H9 (cell line): ENCODE results near the gene SLC7A9. TPM values are rescaled to one million over a fixed set of nuclear protein-coding genes. Genes with fewer than 3 reads are reported as not detected.

ENCODE experiments used
- DNase-seq: peaks from one replicate; pipeline ENCODE4 v3.0.0-alpha.2; 2017
- H2AFZ ChIP-seq: one replicate; pipeline ENCODE4 v1.6.1; 2013; ENCODE audit warnings: mild to moderate bottlenecking, low read length, control low read depth, moderate library complexity
- H2AK5ac ChIP-seq: 2 replicates; pipeline ENCODE4 v1.6.1; 2013; ENCODE audit warnings: low read length, control low read depth, mixed read lengths; ENCODE audit not compliant: insufficient read length
- H2BK120ac ChIP-seq: one replicate; pipeline ENCODE4 v1.6.1; 2013; ENCODE audit warnings: low read depth, mild to moderate bottlenecking, low read length, control low read depth, inconsistent platforms; ENCODE audit not compliant: poor library complexity, severe bottlenecking
- H2BK12ac ChIP-seq: 2 replicates; pipeline ENCODE4 v1.6.1; 2013; ENCODE audit warnings: low read length, control low read depth, mixed read lengths, low read depth; ENCODE audit not compliant: insufficient read length
- H2BK15ac ChIP-seq: 2 replicates; pipeline ENCODE4 v1.6.1; 2013; ENCODE audit warnings: low read depth, low read length, control low read depth
- H2BK20ac ChIP-seq: one replicate; pipeline ENCODE4 v1.6.1; 2013; ENCODE audit warnings: low read depth, mild to moderate bottlenecking, low read length, control low read depth, inconsistent platforms; ENCODE audit not compliant: poor library complexity, severe bottlenecking
- H2BK5ac ChIP-seq: 2 replicates; pipeline ENCODE4 v1.6.1; 2013; ENCODE audit warnings: low read length, control low read depth, mixed read lengths; ENCODE audit not compliant: insufficient read length
- H3K14ac ChIP-seq: 2 replicates; pipeline ENCODE4 v1.6.1; 2013; ENCODE audit warnings: low read length, control low read depth; ENCODE audit not compliant: insufficient read depth
- H3K18ac ChIP-seq: 2 replicates; pipeline ENCODE4 v1.6.1; 2013; ENCODE audit warnings: low read depth, mild to moderate bottlenecking, mixed read lengths, low read length, control low read depth; ENCODE audit not compliant: insufficient read length
- H3K23ac ChIP-seq: 2 replicates; pipeline ENCODE4 v1.6.1; 2013; ENCODE audit warnings: low read length, control low read depth, mixed read lengths, low read depth; ENCODE audit not compliant: insufficient read length
- H3K23me2 ChIP-seq: 2 replicates; pipeline ENCODE4 v1.6.1; 2013; ENCODE audit warnings: low read depth, mild to moderate bottlenecking, mixed read lengths, low read length, control low read depth; ENCODE audit not compliant: insufficient read length, poor library complexity, severe bottlenecking
- H3K27ac ChIP-seq: 2 replicates; pipeline ENCODE4 v1.5.1; 2013; ENCODE audit warnings: low read length, control low read depth, mixed read lengths, low read depth; ENCODE audit not compliant: insufficient read length
- H3K27me3 ChIP-seq: 2 replicates; pipeline ENCODE4 v1.6.1; 2013; ENCODE audit warnings: low read length, control low read depth, inconsistent platforms; ENCODE audit not compliant: insufficient read depth
- H3K4ac ChIP-seq: 2 replicates; pipeline ENCODE4 v1.6.1; 2013; ENCODE audit warnings: low read depth, mild to moderate bottlenecking, control low read depth, inconsistent platforms, low read length, moderate library complexity
- H3K4me1 ChIP-seq: 2 replicates; pipeline ENCODE4 v1.6.1; 2013; ENCODE audit warnings: low read length, control low read depth, inconsistent platforms; ENCODE audit not compliant: insufficient read depth
- H3K4me2 ChIP-seq: 2 replicates; pipeline ENCODE4 v1.6.1; 2013; ENCODE audit warnings: low read length, control low read depth, mixed read lengths; ENCODE audit not compliant: insufficient read length, insufficient read depth
- H3K56ac ChIP-seq: 2 replicates; pipeline ENCODE4 v1.6.1; 2013; ENCODE audit warnings: low read depth, mild to moderate bottlenecking, mixed read lengths, low read length, control low read depth; ENCODE audit not compliant: insufficient read length
- H3K79me1 ChIP-seq: 2 replicates; pipeline ENCODE4 v1.6.1; 2013; ENCODE audit warnings: low read depth, mild to moderate bottlenecking, moderate library complexity, low read length, control low read depth, inconsistent platforms; ENCODE audit not compliant: insufficient read depth, poor library complexity, severe bottlenecking
- H3K79me2 ChIP-seq: 2 replicates; pipeline ENCODE4 v1.6.1; 2013; ENCODE audit warnings: low read length, control low read depth, inconsistent platforms; ENCODE audit not compliant: insufficient read depth
- H3K9ac ChIP-seq: 2 replicates; pipeline ENCODE4 v1.6.1; 2013; ENCODE audit warnings: low read length, control low read depth, mixed read lengths; ENCODE audit not compliant: insufficient read length; ENCODE audit errors: extremely low read depth
- H3K9me3 ChIP-seq: one replicate; pipeline ENCODE4 v1.6.1; 2013; ENCODE audit warnings: low read depth, low read length, inconsistent platforms; ENCODE audit not compliant: control insufficient read depth
- H3T11ph ChIP-seq: one replicate; pipeline ENCODE4 v1.6.1; 2013; ENCODE audit warnings: mild to moderate bottlenecking, low read length, control low read depth, inconsistent platforms
- H4K20me1 ChIP-seq: one replicate; pipeline ENCODE4 v1.6.1; 2013; ENCODE audit not compliant: control insufficient read depth, insufficient read length, insufficient read depth
- H4K5ac ChIP-seq: 2 replicates; pipeline ENCODE4 v1.6.1; 2013; ENCODE audit warnings: low read depth, mild to moderate bottlenecking, mixed read lengths, low read length, control low read depth; ENCODE audit not compliant: insufficient read length
- H4K8ac ChIP-seq: replicated peaks from 2 replicates; pipeline ENCODE4 v1.6.1; 2013; ENCODE audit warnings: low read length, control low read depth, mixed read lengths, low read depth; ENCODE audit not compliant: insufficient read length
- H4K91ac ChIP-seq: 2 replicates; pipeline ENCODE4 v1.6.1; 2013; ENCODE audit warnings: low read depth, mild to moderate bottlenecking, moderate library complexity, mixed read lengths, low read length, control low read depth; ENCODE audit not compliant: insufficient read length
- H3K27ac Mint-ChIP-seq, 3 experiments: 2 replicates in 2 of 3; 3 replicates in 1 of 3; pipeline ENCODE4 v1.8.0; 2020 to 2021; ENCODE audit warnings: mixed read lengths in 3 of 3, mild to moderate bottlenecking in 1 of 3, moderate library complexity in 1 of 3
- H3K27me3 Mint-ChIP-seq: 2 replicates; pipeline ENCODE4 v1.8.0; 2021; ENCODE audit warnings: low read depth, mild to moderate bottlenecking, moderate library complexity, mixed read lengths
- H3K36me3 Mint-ChIP-seq, 3 experiments: 2 replicates in 2 of 3; 3 replicates in 1 of 3; pipeline ENCODE4 v1.8.0; 2020 to 2021; ENCODE audit warnings: low read depth in 3 of 3, mixed read lengths in 3 of 3; ENCODE audit not compliant: insufficient read depth in 1 of 3
- H3K4me1 Mint-ChIP-seq, 2 experiments: 2 replicates each; pipeline ENCODE4 v1.8.0; 2020; ENCODE audit warnings: mixed read lengths in 2 of 2
- H3K4me3 Mint-ChIP-seq, 2 experiments: 2 replicates in 1 of 2; 3 replicates in 1 of 2; pipeline ENCODE4 v1.8.0; 2020 to 2021; ENCODE audit warnings: mild to moderate bottlenecking in 2 of 2, mixed read lengths in 2 of 2, moderate library complexity in 1 of 2
- H3K9me3 Mint-ChIP-seq, 2 experiments: 2 replicates in 1 of 2; 3 replicates in 1 of 2; pipeline ENCODE4 v1.8.0; 2020; ENCODE audit warnings: mild to moderate bottlenecking in 2 of 2, mixed read lengths in 2 of 2, moderate library complexity in 1 of 2
- CTCF ChIP-seq: fragments of 200-600 bp; sonication (generic); conservative IDR thresholded peaks from 3 replicates; pipeline ENCODE4 v1.8.0; 2021; ENCODE audit warnings: antibody characterized with exemption, mild to moderate bottlenecking
- WGBS: extraction: QIAGEN DNeasy Blood & Tissue Kit; methylation state at CpG from one replicate; pipeline ENCODE4 v1.1.7; 2013; ENCODE audit warnings: missing lambda C conversion rate, low lambda C conversion rate, mixed read lengths; ENCODE audit not compliant: insufficient read length; ENCODE audit errors: extremely low coverage; 5-methylcytosine and 5-hydroxymethylcytosine counted together
- total RNA-seq: library from RNA; stranded (reverse); gene quantifications from 2 replicates; pipeline ENCODE4 v1.2.1, GENCODE V29; 2021

Gene SLC7A9
- total RNA-seq, 1 experiment from 2014 or later: not detected

- Histone ChIP-seq H3T11ph (no peak overlapping the region), H2BK12ac (no peak overlapping the region), H4K91ac (no peak overlapping the region), H3K79me1 (no peaks in the 10 kb centered on the region), H3K56ac (no peak overlapping the region), H2BK5ac (no peak overlapping the region), H3K4ac (no peak overlapping the region), H2BK120ac (no peak overlapping the region), H3K4me2 (no peak overlapping the region), H2BK15ac (no peak overlapping the region), H2AK5ac (no peak overlapping the region), H3K9ac (no peak overlapping the region), H3K23me2 (no peaks in the 10 kb centered on the region), H3K27ac (no peak overlapping the region), H3K27me3 (no peaks in the 10 kb centered on the region), H3K23ac (no peak overlapping the region), H2BK20ac (no peak overlapping the region), H3K14ac (no peak overlapping the region), H3K79me2 (no peaks in the 10 kb centered on the region), H4K20me1 (no peaks in the 10 kb centered on the region), H4K8ac (no peak overlapping the region), H4K5ac (no peak overlapping the region), H3K9me3 (no peaks in the 10 kb centered on the region), H3K4me1 (no peaks in the 10 kb centered on the region; the same call in 1 of the 2 replicates), H2AFZ (no peak overlapping the region), H3K18ac (no peak overlapping the region)
- Mint-ChIP-seq H3K4me3 (no peak overlapping the region; a peak in 2 of 5 replicates), H3K9me3 (peaks cover 13 to 15% of the 10 kb centered on the region in 2 experiments), H3K36me3 (peaks cover 7 to 8% (median 7%) of the 10 kb centered on the region in 3 experiments; a peak in 6 of 7 replicates), H3K4me1 (peaks cover 9 to 13% of the 10 kb centered on the region in 2 experiments), H3K27me3 (no peaks in the 10 kb centered on the region; the same call in 1 of the 2 replicates), H3K27ac (no peak overlapping the region)
- no CpG with 5 or more reads among the region's 2 CpGs for WGBS
- no peak for TF ChIP-seq CTCF
- DNase-seq: no peak
These were observed 88.3 kb downstream of the SLC7A9 start for GRCh38 chr19:32781280-32781679.

Other genes with a start within 250 kb of the SLC7A9 start
- gene ANKRD27, start 194.6 kb downstream of the SLC7A9 start, total RNA-seq: 40.7 and 41.6 TPM in 2 replicates
- 0.09 and 0.13 TPM in 2 replicates for gene RGS9BP, start 193.9 kb downstream of the SLC7A9 start, total RNA-seq
- gene NUDT19, start 177.9 kb downstream of the SLC7A9 start, total RNA-seq: 6.1 TPM in 2 replicates
- 1.2 and 1.3 TPM in 2 replicates for gene TDRD12, start 150.0 kb downstream of the SLC7A9 start, total RNA-seq
- 21.4 and 22.1 TPM in 2 replicates for gene CEP89, start 102.2 kb upstream of the SLC7A9 start, total RNA-seq
- gene FAAP24, start 102.5 kb upstream of the SLC7A9 start, total RNA-seq: 6.0 and 7.2 TPM in 2 replicates
- 29.1 and 29.2 TPM in 2 replicates for gene RHPN2, start 195.1 kb upstream of the SLC7A9 start, total RNA-seq
- 11.7 and 12.2 TPM in 2 replicates for gene GPATCH1, start 211.4 kb upstream of the SLC7A9 start, total RNA-seq